HG03060 (cell line): ENCODE data around the gene PITPNM2.

Source experiments
- ATAC-seq: cut with Tn5 transposase; IDR thresholded peaks from one replicate; pipeline ENCODE4 v1.9.1; 2021; ENCODE audit warnings: low read depth, moderate number of reproducible peaks; ENCODE audit not compliant: unreplicated experiment

PITPNM2 gene

GRCh38 chr12:123150744-123151456, at the start of gene PITPNM2:
TSS of gene PITPNM2 (minus strand) at chr12:123151090. CDS start at chr12:123034590, 116,500 bp downstream.
- ATAC-seq, result no peak

DNA sequence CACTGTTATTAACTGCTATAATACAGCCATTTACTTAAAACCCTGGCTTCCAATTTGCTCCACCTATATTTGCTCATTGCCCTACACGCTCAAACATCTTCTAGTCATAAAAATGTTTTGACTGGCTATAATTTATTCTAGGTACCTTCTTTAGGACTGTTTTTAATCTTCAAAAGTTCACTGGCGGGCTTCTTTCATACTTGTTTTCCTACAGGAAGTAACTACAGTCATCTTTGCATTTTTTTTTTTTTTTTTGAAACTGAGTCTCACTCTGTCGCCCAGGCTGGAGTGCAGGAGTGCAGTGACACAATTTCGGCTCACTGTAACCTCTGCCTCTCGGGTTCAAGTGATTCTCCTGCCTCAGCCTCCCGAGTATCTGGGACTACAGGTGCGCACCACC, 49.5 kb upstream of the PITPNM2 start:
- ATAC-seq, result no peak

- ATAC-seq, result no peak
Measured at GRCh38 chr12:123199936-123200335, 49.0 kb upstream of the PITPNM2 start.

GRCh38 chr12:123187637-123188036, 36.7 kb upstream of the PITPNM2 start:
- no peak for ATAC-seq

DNA sequence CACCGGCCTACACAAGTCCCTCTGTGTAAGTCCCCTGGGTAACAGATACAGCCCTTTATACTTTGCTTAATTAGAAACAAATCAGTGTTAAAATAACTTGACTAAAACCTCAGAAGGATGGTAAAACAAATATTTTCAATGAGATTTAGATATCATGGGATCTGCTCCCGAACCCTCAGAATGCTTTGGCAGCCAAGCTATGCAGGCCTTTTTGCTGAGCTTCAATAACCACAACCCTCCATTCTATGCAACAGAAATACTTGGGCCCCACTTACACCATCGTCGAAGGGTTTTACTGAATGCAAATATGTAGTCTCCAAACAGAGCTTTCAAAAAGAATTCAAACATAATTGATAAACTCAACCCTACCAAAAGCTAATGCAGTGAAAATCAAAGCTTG, 29.3 kb upstream of the PITPNM2 start:
- ATAC-seq, result no peak

GRCh38 chr12:123171967-123172366, 21.1 kb upstream of the PITPNM2 start:
- ATAC-seq, result no peak

DNA sequence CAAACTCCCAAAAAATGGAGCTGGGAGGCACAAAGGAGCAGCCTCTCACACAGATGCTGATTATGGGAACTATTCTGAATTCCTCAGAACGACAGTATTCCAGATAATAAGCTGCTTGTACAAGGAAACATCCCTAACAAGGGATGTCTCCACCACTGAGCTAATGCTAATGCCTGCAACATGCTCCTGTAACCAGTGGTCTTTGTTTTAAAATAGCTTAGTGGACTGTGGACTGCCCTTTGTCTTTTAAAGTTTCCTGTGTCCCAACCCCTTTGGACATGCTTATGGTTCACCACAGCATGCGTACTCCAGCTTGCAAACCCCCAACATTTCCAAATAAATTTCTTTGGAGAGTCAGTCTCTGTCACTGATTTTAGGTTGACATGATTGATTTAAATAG, 16.4 kb upstream of the PITPNM2 start:
- no peak for ATAC-seq

DNA sequence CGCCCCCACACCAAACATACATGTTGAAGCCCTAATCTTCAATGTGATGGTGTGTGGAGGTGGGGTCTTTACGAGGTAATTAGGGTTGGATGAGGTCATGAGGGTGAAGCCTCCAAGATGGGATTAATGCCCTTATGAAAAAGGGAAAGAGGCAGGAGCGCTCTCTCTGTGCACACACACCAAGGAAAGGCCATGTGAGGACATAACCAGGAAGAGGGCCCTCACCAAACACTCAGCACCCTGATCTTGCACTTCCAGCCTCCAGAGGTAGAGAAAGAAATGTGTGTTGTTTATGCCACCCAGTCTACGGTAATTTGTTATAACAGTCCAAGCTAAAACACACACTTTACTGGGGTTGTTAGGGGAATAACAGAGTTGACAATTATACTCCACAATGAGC, 14.6 kb upstream of the PITPNM2 start:
- ATAC-seq, result no peak

- ATAC-seq, result no peak
Measured at GRCh38 chr12:123164710-123165261, 13.9 kb upstream of the PITPNM2 start.

GRCh38 chr12:123164222-123164621, 13.3 kb upstream of the PITPNM2 start:
- no peak for ATAC-seq

DNA sequence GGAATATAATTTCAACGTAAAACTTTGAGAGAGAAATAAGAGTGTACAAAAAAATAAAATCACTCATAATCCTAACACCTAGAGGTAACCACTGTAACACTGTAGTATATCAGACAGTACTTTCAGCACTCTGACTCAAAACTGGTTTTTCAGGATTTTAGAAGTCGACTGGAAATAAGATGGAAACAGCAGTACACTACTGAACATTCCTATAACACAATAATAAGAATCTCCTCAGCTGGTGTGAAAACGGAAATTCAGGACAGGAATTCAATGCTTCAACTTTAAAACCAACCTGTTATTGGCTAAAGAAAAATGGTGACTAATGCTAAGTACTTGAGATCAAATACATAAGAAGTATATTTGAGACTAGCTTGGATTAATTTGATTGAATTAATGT, 12.3 kb upstream of the PITPNM2 start:
- ATAC-seq, result no peak

GRCh38 chr12:123160801-123161487, 10.1 kb upstream of the PITPNM2 start:
- no peak for ATAC-seq

- ATAC-seq, result no peak
Measured at GRCh38 chr12:123153906-123154305, 3.0 kb upstream of the PITPNM2 start.

DNA sequence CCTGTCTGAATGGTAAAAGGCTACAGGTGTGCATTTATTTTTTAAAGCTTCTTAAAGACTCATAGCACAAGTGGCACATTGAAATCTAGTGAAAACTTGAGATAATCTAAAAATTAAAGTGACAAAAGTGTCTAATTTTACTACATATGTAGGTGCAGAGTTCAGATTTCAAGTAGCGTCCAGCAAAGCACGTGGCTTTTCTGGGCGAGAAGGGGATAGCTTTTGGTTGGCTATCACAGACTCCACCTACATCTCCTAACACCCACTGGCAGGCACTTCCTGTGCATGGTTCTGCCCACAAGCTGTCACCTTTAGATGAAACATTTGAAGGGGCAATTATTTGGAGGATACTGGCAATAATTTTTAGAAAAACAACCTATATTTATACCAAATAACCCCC, 1.9 kb upstream of the PITPNM2 start:
- ATAC-seq, result no peak

DNA sequence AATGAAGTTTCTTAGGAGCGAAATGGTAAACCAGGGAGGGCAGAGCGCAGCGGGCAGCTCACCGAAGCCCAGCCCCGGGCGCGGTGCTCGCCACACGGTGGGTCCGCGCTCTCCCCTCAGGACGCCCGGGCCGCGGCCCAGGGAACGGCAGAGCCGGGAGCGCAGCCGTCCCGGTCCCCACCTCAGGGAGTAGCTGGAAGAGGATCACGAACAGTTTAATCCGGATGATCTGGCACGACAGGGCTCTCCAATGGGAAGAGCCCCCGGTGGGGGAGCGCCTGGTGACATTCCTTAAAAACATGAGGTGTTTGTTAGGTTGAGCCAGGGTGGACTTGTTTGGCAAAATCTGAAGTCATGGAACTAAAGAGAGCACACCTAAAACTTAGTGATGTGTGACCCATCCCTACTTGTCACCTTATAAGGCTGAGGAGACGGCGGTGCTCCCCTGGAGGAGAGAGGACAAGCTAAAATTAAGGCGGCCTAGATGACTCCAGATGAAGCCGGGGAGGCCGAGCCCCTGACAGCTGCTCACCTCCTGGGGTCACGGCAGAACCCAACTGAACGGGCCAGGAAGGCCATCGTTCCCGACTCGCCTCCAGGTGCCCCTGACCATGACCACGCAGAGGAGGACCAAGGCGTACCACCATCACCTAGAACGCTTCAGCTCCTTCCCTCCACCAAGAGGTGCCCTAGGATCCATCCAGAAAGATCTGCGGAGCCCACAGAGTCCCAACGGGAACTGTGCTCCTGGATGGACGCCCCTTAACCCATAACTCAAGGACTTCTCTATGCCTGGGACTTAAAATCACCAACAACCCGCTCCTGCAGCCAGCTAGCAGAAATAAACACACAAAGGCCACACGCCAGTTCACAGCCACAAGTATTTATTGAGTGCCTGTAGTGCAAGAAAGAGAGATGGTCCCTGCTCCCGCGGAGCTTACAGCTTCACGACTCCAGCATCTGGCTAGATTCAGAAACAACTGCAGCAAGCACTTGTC, 866 bp upstream of the PITPNM2 start:
- no peak for ATAC-seq

GRCh38 chr12:123150275-123150743, 581 bp downstream of the PITPNM2 start:
- ATAC-seq, result no peak

DNA sequence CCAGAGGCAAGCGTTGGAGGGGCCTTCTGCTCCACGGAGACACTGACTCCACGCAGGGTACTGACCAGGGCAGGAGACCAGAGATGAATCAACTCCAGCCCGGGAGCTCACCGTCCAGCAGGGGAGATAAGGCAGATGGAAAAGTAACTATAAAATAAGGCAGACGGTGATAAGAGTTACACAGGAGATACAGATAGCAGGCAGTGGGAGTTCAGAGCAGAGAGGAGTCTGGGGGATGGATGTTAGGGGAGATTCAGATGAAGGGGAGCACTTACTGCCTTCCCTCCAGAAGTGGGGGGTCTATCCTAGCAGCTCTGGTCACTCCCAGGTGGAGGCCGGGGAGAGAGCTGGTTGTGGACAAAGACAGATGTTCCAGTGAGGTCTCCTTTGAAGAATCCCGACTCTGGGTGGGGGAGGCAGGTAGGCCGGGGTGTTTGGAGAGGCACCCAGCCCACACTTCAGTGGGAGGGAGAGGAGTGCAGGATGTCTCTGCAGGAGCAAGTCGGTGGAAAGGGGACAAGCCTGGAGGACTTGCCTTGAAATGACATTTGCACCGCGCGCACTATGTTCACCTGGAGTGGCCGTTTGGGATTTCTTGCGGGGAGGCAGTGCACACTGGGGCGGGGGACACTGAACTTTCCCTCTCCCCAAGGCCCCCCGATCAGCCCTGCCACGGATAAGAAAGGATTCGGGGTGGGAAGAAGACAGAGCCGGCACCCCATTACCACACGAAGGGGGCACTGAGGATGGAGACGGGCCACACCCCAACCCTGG, 1.2 kb downstream of the PITPNM2 start:
- ATAC-seq, result no peak

DNA sequence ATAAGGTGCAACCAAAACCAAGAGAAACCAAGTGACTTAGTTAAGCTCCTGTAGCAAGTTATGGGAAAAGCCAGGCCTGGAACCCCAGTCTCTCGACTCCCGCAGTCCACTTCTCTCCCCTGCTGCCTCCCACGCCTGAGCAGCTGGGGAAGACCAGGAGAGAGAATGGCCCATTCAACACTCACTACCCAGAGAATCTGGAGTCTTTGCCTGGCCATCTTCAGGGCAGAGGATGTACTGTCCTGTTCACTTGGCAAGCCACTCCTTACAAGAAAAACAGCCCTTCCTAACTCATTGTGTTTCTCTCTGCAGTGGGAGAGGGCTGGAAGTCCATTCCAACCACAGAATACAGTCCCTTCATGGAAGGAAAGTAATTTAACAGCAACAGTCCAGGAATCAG, 1.8 kb downstream of the PITPNM2 start:
- ATAC-seq, result no peak

GRCh38 chr12:123148655-123149054, 2.2 kb downstream of the PITPNM2 start:
- ATAC-seq, result no peak

DNA sequence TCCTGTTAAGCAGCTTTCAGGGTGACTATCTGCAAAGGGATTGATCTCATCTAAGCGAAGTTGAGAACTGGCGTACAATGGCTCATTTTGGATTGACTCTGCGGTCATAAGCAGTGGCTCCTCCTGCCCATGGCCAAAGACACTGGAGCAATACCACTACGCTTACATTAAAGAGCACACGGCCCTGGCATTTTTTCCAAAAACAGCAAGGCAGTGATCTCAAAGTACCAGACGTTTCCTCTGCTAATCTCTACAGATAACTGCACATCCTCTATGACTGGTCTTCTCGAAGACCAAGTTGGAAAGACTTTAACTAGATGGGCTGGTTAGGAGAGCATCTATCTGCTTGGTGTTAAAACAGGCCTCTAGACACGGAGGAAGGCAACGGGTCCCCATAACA, 2.7 kb downstream of the PITPNM2 start:
- ATAC-seq, result no peak
